ENCODE measurements around the gene CLDN24. TPM values are rescaled to one million over a fixed set of nuclear protein-coding genes. Genes with fewer than 3 reads are reported as not detected.

The CLDN24 gene
- total RNA-seq, 1 donor, result not detected

DNA sequence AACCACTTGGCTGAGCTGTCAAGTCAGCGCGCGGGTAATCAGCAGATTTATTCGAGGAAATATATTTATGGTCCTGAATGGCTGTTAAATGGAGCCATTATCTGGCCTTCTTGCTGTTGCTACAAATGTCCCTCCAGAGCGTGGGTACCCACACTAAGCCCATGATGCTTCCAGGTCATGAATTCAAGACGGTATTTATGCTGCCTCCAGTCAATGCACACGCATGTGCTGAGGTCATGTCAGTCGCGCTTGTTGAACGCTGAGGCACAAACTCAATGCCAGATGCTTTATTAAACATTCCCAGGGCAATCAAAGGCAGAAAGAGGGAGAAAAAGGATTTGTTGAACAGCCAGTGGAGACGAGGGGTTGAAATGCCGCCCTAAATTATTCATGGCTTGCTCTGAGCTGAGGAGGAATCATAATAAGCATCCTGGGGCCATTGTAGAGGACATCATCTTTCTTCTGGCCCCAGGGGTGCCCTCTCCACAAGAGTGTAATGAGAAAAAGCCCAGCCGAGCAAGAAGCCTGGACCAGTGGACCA lies 36.1 kb upstream of the CLDN24 start:
- Histone ChIP-seq H3K4me3 (ENCODE audit: insufficient read depth, low read length) (no peak overlapping the region), H3K4me2 (ENCODE audit: insufficient read depth, low read length) (no peak overlapping the region), H3K27ac (ENCODE audit: low read depth, low read length) (no peak overlapping the region), H4K20me1 (ENCODE audit: insufficient read depth, low read length) (no peaks in the 10 kb centered on the region), H3K9me3 (ENCODE audit: low read depth, low read length) (no peaks in the 10 kb centered on the region), H2AFZ (ENCODE audit: low read length) (no peak overlapping the region), H3K4me1 (ENCODE audit: insufficient read depth, low read length) (peaks cover 28% of the 10 kb centered on the region), H3K27me3 (ENCODE audit: insufficient read depth, low read length) (no peaks in the 10 kb centered on the region), H3K79me2 (ENCODE audit: insufficient read depth, low read length) (no peaks in the 10 kb centered on the region), H3K36me3 (ENCODE audit: insufficient read depth, low read length) (no peaks in the 10 kb centered on the region)
- TF ChIP-seq, protein P1, sequence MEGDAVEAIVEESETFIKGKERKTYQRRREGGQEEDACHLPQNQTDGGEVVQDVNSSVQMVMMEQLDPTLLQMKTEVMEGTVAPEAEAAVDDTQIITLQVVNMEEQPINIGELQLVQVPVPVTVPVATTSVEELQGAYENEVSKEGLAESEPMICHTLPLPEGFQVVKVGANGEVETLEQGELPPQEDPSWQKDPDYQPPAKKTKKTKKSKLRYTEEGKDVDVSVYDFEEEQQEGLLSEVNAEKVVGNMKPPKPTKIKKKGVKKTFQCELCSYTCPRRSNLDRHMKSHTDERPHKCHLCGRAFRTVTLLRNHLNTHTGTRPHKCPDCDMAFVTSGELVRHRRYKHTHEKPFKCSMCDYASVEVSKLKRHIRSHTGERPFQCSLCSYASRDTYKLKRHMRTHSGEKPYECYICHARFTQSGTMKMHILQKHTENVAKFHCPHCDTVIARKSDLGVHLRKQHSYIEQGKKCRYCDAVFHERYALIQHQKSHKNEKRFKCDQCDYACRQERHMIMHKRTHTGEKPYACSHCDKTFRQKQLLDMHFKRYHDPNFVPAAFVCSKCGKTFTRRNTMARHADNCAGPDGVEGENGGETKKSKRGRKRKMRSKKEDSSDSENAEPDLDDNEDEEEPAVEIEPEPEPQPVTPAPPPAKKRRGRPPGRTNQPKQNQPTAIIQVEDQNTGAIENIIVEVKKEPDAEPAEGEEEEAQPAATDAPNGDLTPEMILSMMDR (IDR thresholded peaks at IDR 0.05; ENCODE audit: extremely low read depth, low read depth, low read length), result no peak
- no peak for DNase-seq (ENCODE audit: insufficient read length, low spot score, missing footprints)

DNA sequence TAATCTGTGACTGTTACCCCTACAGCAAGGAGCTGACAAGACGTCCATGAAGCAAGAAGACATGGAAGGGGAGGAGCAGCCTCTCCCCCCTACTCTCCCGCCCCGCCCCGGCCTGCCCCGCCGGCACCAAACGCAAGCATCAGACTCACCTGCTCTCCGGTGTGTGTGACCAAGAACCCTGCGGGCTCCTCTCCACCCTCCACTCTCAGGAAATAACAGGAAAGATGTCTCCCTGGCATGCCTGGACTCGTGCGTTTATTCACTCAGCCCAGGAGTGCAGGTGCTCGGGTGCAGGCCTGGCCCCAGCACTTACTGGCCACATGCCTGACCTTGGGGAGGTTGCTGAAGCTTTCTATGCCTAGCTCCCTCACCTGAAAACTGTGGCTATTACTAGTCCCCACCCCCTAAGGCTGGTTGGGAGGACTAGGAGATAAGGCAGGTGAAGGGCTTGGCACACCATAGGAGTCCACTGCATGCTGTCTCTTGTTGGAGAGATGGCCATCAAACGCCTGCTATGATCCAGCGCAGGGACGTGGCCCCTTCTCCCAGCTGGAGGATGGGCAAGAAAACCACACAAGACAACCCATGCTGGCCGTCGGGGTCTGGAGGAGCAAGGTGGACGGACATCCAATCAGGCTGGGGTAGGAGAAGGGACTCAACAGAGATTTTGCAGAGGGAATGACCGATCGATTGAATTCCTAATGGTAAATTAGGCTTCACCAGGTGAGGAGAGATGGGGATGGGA lies 34.9 kb upstream of the CLDN24 start:
- TF ChIP-seq, protein P1 (IDR thresholded peaks at IDR 0.05; ENCODE audit: extremely low read depth, low read depth, low read length), result no peak
- no peaks in the 10 kb centered on the region for H4K20me1 ChIP-seq (ENCODE audit: insufficient read depth, low read length)
- DNase-seq (ENCODE audit: insufficient read length, low spot score, missing footprints), result no peak
- no peak overlapping the region for H3K4me2 ChIP-seq (ENCODE audit: insufficient read depth, low read length)
- no peak overlapping the region for H2AFZ ChIP-seq (ENCODE audit: low read length)
- H3K4me1 ChIP-seq (ENCODE audit: insufficient read depth, low read length), result peaks cover 24% of the 10 kb centered on the region
- H3K79me2 ChIP-seq (ENCODE audit: insufficient read depth, low read length), result no peaks in the 10 kb centered on the region
- no peaks in the 10 kb centered on the region for H3K36me3 ChIP-seq (ENCODE audit: insufficient read depth, low read length)
- H3K27ac ChIP-seq (ENCODE audit: low read depth, low read length), result no peak overlapping the region
- no peak overlapping the region for H3K4me3 ChIP-seq (ENCODE audit: insufficient read depth, low read length)
- H3K27me3 ChIP-seq (ENCODE audit: insufficient read depth, low read length), result no peaks in the 10 kb centered on the region
- H3K9me3 ChIP-seq (ENCODE audit: low read depth, low read length), result no peaks in the 10 kb centered on the region

GRCh38 chr4:183356173-183356830 lies 34.1 kb upstream of the CLDN24 start:
- Histone ChIP-seq H3K36me3 (ENCODE audit: insufficient read depth, low read length) (no peaks in the 10 kb centered on the region), H4K20me1 (ENCODE audit: insufficient read depth, low read length) (no peaks in the 10 kb centered on the region), H2AFZ (ENCODE audit: low read length) (no peak overlapping the region), H3K4me3 (ENCODE audit: insufficient read depth, low read length) (no peak overlapping the region), H3K79me2 (ENCODE audit: insufficient read depth, low read length) (no peaks in the 10 kb centered on the region), H3K4me1 (ENCODE audit: insufficient read depth, low read length) (peaks cover 24% of the 10 kb centered on the region), H3K27me3 (ENCODE audit: insufficient read depth, low read length) (no peaks in the 10 kb centered on the region), H3K9me3 (ENCODE audit: low read depth, low read length) (no peaks in the 10 kb centered on the region), H3K4me2 (ENCODE audit: insufficient read depth, low read length) (peak overlapping the region; percentile 5), H3K27ac (ENCODE audit: low read depth, low read length) (peak overlapping the region; percentile 36)
- DNase-seq (ENCODE audit: insufficient read length, low spot score, missing footprints), result no peak
- TF ChIP-seq, protein P1 (IDR thresholded peaks at IDR 0.05; ENCODE audit: extremely low read depth, low read depth, low read length), result no peak

DNA sequence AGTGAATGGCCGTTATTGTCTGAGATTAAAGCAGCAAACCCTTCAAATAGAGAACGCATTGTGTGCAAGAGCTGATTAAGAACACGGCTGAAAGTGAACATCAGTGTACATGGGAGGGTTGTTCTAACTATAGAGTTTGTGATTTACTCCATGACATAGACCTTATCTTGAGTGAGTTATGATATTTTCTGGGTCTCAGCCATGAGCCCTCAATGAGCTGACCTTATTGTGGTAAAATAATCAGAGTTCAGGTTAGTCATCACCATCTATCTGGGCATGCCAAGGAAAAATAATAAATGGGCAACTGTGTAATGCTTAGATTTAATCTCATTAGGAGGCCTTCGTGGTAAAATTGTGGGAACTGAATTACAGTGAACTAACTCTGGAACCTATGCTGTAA lies 33.2 kb upstream of the CLDN24 start:
- Histone ChIP-seq H3K9me3 (ENCODE audit: low read depth, low read length) (no peaks in the 10 kb centered on the region), H3K27me3 (ENCODE audit: insufficient read depth, low read length) (no peaks in the 10 kb centered on the region), H3K27ac (ENCODE audit: low read depth, low read length) (peak overlapping the region; percentile 36), H3K4me3 (ENCODE audit: insufficient read depth, low read length) (no peak overlapping the region), H3K4me2 (ENCODE audit: insufficient read depth, low read length) (peak overlapping the region; percentile 6), H3K4me1 (ENCODE audit: insufficient read depth, low read length) (peaks cover 22% of the 10 kb centered on the region), H2AFZ (ENCODE audit: low read length) (no peak overlapping the region), H3K79me2 (ENCODE audit: insufficient read depth, low read length) (no peaks in the 10 kb centered on the region), H3K36me3 (ENCODE audit: insufficient read depth, low read length) (no peaks in the 10 kb centered on the region), H4K20me1 (ENCODE audit: insufficient read depth, low read length) (no peaks in the 10 kb centered on the region)
- TF ChIP-seq, protein P1 (IDR thresholded peaks at IDR 0.05; ENCODE audit: extremely low read depth, low read depth, low read length), result no peak
- DNase-seq (ENCODE audit: insufficient read length, low spot score, missing footprints), result peak; percentile 87

Data from osteoblast (primary cell).